SU-DHL-6 (cell line): Measurements from ENCODE around the gene GGN.

ENCODE experiments used
- EZH2phosphoT487 ChIP-seq: fragments of 200-600 bp; sonication (generic), shearing (Covaris generic); conservative IDR thresholded peaks from 2 replicates; pipeline ENCODE4 v1.6.1; 2018; ENCODE audit warnings: mild to moderate bottlenecking, antibody characterized with exemption, low read length, moderate library complexity, mixed read lengths
- TF ChIP-seq, protein P1 (sequence below): fragments of 200-600 bp; sonication (generic); IDR thresholded peaks from one replicate; pipeline ENCODE4 v1.5.1; 2017; ENCODE audit warnings: antibody characterized with exemption, mild to moderate bottlenecking, low read length, moderate library complexity; ENCODE audit not compliant: insufficient read depth, poor library complexity, severe bottlenecking

DNA sequence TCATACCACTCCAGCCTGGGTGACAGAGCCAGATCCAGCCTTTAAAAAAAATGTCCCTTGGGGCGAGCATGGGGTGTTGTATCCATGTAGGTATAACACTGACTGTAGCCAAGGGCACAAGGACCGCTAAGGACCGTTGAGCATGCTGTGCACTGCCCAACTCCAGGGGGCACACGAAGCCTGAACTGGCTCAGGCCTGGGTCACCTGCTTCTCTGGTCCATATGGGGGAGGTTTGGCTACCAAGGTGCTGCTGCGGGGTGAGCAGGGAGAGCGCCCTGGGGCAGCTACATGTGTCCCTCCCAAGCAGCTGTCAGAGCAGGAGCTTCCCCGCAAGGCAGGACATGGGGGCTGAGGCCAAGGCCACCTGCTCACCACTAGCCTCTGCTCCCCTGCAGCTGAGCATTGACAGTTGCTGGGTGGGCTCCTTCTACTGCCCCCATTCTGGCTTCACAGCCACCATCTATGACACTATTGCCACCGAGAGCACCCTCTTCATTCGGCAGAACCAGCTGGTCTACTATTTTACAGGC lies 35.9 kb downstream of the GGN start:
- TF ChIP-seq, protein P1, sequence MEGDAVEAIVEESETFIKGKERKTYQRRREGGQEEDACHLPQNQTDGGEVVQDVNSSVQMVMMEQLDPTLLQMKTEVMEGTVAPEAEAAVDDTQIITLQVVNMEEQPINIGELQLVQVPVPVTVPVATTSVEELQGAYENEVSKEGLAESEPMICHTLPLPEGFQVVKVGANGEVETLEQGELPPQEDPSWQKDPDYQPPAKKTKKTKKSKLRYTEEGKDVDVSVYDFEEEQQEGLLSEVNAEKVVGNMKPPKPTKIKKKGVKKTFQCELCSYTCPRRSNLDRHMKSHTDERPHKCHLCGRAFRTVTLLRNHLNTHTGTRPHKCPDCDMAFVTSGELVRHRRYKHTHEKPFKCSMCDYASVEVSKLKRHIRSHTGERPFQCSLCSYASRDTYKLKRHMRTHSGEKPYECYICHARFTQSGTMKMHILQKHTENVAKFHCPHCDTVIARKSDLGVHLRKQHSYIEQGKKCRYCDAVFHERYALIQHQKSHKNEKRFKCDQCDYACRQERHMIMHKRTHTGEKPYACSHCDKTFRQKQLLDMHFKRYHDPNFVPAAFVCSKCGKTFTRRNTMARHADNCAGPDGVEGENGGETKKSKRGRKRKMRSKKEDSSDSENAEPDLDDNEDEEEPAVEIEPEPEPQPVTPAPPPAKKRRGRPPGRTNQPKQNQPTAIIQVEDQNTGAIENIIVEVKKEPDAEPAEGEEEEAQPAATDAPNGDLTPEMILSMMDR = no peak
- no peak for TF ChIP-seq EZH2phosphoT487
